Nephron progenitor cell (in vitro differentiated cells): ENCODE results near the gene ABCG4.

Experiments
- DNase-seq: peaks from one replicate; pipeline ENCODE4 v3.0.0; 2021
- H3K27ac Mint-ChIP-seq: 2 replicates; pipeline ENCODE4 v1.8.0; 2021; ENCODE audit warnings: mild to moderate bottlenecking, moderate library complexity, mixed read lengths
- H3K27me3 Mint-ChIP-seq: 2 replicates; pipeline ENCODE4 v1.8.0; 2021; ENCODE audit warnings: mild to moderate bottlenecking, low read depth, mixed read lengths; ENCODE audit not compliant: poor library complexity
- H3K36me3 Mint-ChIP-seq: 2 replicates; pipeline ENCODE4 v1.8.0; 2021; ENCODE audit warnings: low read depth, mixed read lengths
- H3K4me1 Mint-ChIP-seq: 2 replicates; pipeline ENCODE4 v1.8.0; 2021; ENCODE audit warnings: mixed read lengths
- H3K4me3 Mint-ChIP-seq: 2 replicates; pipeline ENCODE4 v1.8.0; 2021; ENCODE audit warnings: mild to moderate bottlenecking, moderate library complexity, mixed read lengths
- H3K9me3 Mint-ChIP-seq: 2 replicates; pipeline ENCODE4 v1.8.0; 2021; ENCODE audit warnings: mild to moderate bottlenecking, moderate library complexity, mixed read lengths
- CTCF ChIP-seq: fragments of 200-600 bp; sonication (generic); IDR thresholded peaks from 2 replicates; pipeline ENCODE4 v1.5.0; 2021; ENCODE audit warnings: antibody characterized with exemption

Gene ABCG4

GRCh38 chr11:119202554-119202953, 53.7 kb downstream of the ABCG4 start:
- no peak for TF ChIP-seq CTCF
- H3K4me3 Mint-ChIP-seq = no peak overlapping the region
- H3K4me1 Mint-ChIP-seq = peaks cover 24% of the 10 kb centered on the region
- no peak overlapping the region for H3K27ac Mint-ChIP-seq
- no peak for DNase-seq
- H3K9me3 Mint-ChIP-seq = no peaks in the 10 kb centered on the region
- no peaks in the 10 kb centered on the region for H3K36me3 Mint-ChIP-seq
- peaks cover 14% of the 10 kb centered on the region for H3K27me3 Mint-ChIP-seq

GRCh38 chr11:119204066-119204465, 55.2 kb downstream of the ABCG4 start:
- H3K27ac Mint-ChIP-seq = no peak overlapping the region

GRCh38 chr11:119205080-119205479, 56.2 kb downstream of the ABCG4 start:
- no peak overlapping the region for H3K27ac Mint-ChIP-seq
- no peak for TF ChIP-seq CTCF
- peaks cover 42% of the 10 kb centered on the region for H3K4me1 Mint-ChIP-seq
- peaks cover 5% of the 10 kb centered on the region for H3K36me3 Mint-ChIP-seq
- H3K4me3 Mint-ChIP-seq = peak overlapping the region; percentile 75
- peaks cover 14% of the 10 kb centered on the region for H3K27me3 Mint-ChIP-seq
- no peaks in the 10 kb centered on the region for H3K9me3 Mint-ChIP-seq
- DNase-seq = no peak

More at GRCh38 chr11:119204066-119204465, 55.2 kb downstream of the ABCG4 start:
- no peak for DNase-seq
- H3K27me3 Mint-ChIP-seq = peaks cover 14% of the 10 kb centered on the region
- no peak for TF ChIP-seq CTCF
- H3K36me3 Mint-ChIP-seq = peaks cover 4% of the 10 kb centered on the region
- no peak overlapping the region for H3K4me3 Mint-ChIP-seq
- H3K9me3 Mint-ChIP-seq = no peaks in the 10 kb centered on the region
- peaks cover 34% of the 10 kb centered on the region for H3K4me1 Mint-ChIP-seq

- H3K27ac Mint-ChIP-seq = peak within 1 kb of the TSS; percentile 98
- H3K4me3 Mint-ChIP-seq = peak within 1 kb of the TSS; percentile 98
- peaks cover 42% of the 10 kb centered on the region for H3K4me1 Mint-ChIP-seq
- DNase-seq = peak; percentile 99
- peak; percentile 81 for TF ChIP-seq CTCF
- H3K27me3 Mint-ChIP-seq = peaks cover 14% of the 10 kb centered on the region
- H3K36me3 Mint-ChIP-seq = peaks cover 5% of the 10 kb centered on the region
- no peaks in the 10 kb centered on the region for H3K9me3 Mint-ChIP-seq
Measured at GRCh38 chr11:119205574-119206510, 57.0 kb downstream of the ABCG4 start, which contains the start of gene CBL. CBL (plus strand) TSS chr11:119206339; CDS start chr11:119206418, 79 bp downstream.

GRCh38 chr11:119206511-119207414, 57.9 kb downstream of the ABCG4 start:
- Mint-ChIP-seq H3K4me1 (peaks cover 42% of the 10 kb centered on the region), H3K4me3 (peak overlapping the region; percentile 98), H3K36me3 (peaks cover 5% of the 10 kb centered on the region), H3K27me3 (peaks cover 5% of the 10 kb centered on the region), H3K9me3 (no peaks in the 10 kb centered on the region), H3K27ac (peak overlapping the region; percentile 98)
- DNase-seq = peak; percentile 81
- no peak for TF ChIP-seq CTCF
